Measurements from ENCODE around the gene PPP2R2C.

DNA sequence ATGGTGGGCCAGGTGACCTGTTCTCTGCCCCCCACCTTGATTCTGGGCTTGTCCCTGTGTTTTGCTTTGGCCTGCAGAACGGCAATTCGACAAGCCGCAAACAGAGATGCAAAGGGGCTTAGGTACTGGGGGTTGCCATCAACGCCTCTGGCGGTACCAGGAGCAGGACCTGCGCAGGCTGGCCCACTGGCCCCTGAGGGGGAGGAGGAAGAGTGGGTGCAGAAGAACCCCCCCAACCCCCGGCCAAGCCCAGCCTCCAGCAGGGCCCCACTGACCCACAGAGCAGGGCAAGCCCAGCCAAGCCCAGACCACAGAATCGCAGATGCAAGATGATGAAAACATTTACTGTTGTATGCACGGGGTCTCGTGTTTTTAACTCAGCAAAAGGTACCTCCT is 89.4 kb downstream of the PPP2R2C start:
- TF ChIP-seq, protein P1, sequence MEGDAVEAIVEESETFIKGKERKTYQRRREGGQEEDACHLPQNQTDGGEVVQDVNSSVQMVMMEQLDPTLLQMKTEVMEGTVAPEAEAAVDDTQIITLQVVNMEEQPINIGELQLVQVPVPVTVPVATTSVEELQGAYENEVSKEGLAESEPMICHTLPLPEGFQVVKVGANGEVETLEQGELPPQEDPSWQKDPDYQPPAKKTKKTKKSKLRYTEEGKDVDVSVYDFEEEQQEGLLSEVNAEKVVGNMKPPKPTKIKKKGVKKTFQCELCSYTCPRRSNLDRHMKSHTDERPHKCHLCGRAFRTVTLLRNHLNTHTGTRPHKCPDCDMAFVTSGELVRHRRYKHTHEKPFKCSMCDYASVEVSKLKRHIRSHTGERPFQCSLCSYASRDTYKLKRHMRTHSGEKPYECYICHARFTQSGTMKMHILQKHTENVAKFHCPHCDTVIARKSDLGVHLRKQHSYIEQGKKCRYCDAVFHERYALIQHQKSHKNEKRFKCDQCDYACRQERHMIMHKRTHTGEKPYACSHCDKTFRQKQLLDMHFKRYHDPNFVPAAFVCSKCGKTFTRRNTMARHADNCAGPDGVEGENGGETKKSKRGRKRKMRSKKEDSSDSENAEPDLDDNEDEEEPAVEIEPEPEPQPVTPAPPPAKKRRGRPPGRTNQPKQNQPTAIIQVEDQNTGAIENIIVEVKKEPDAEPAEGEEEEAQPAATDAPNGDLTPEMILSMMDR (IDR thresholded peaks at IDR 0.05), result no peak
- TF ChIP-seq POLR2A (IDR thresholded peaks at IDR 0.05; ENCODE audit: low read depth) (no peak), EP300 (IDR thresholded peaks at IDR 0.05) (no peak)
